Adrenal gland (tissue), 5 donors: Measurements from ENCODE around the gene CD44.

Experiments used
- CTCF ChIP-seq, 6 experiments: fragments of 450-650 bp in 4 of 6; fragments of 200-600 bp in 2 of 6; sonication (generic) in 1 of 6; IDR thresholded peaks; 1 replicate in 5 of 6; 2 replicates in 1 of 6; pipeline versions ENCODE4 v1.5.1 to v1.8.0; 2016 to 2021; ENCODE audit warnings: antibody characterized with exemption in 6 of 6, mild to moderate bottlenecking in 2 of 6, moderate library complexity in 1 of 6
- POLR2A ChIP-seq, 2 donors: fragments of 450-650 bp; IDR thresholded peaks; one replicate each; pipeline ENCODE4 v1.6.1; 2017; ENCODE audit warnings: antibody characterized with exemption in 2 of 2, mild to moderate bottlenecking in 2 of 2, moderate library complexity in 1 of 2
- donor health status: DM: no; HTN: no; CAD: no.

DNA sequence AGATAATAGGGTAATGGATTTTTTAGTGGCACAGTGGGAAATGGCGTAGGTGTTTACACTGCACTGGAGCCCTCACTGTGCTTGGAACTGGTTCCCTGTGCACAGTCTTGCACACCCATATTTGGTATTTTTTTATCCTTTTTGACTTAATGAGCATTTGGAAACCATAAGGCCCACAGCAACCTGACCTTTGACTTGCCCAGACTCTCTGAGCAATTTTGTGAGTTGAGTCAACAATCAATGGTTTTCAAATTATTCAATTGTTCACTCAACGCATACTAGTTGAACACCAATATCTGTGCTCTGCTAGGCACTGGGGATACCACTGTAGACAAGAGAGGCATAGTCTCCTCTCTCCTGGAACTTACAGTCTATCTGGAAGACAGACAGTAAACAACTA, 14.3 kb downstream of the CD44 start:
- no peak for TF ChIP-seq CTCF (IDR thresholded peaks at IDR 0.05)
- TF ChIP-seq POLR2A (IDR thresholded peaks at IDR 0.05), result no peak
